ENCODE measurements around the gene ITIH2.

DNA sequence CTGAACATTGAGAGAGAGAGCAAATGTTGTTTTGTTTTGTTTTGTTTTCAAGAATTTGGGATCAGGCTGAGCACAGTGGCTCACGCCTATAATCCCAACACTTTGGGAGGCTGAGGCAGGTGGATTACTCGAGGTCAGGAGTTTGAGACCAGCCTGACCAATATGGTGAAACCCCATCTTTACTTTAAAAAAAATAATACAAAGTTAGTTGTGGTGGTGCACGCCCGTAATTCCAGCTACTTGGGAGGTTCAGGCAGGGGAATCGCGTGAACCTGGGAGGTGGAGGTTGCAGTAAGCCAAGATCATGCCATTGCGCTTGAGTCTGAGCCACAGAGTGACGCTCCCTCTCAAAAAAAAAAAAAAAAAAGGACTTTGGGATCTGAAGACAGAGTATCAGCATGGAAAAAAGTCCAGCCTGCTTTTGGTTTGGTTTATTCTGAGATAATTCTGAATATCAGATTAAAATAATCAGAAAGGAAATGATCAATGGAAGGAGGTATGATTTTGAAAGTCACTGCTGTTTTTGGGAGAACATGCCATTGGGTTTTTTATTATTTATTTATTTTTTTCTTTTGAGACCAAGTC, 1.9 kb upstream of the ITIH2 start:
- TF ChIP-seq, protein P1, sequence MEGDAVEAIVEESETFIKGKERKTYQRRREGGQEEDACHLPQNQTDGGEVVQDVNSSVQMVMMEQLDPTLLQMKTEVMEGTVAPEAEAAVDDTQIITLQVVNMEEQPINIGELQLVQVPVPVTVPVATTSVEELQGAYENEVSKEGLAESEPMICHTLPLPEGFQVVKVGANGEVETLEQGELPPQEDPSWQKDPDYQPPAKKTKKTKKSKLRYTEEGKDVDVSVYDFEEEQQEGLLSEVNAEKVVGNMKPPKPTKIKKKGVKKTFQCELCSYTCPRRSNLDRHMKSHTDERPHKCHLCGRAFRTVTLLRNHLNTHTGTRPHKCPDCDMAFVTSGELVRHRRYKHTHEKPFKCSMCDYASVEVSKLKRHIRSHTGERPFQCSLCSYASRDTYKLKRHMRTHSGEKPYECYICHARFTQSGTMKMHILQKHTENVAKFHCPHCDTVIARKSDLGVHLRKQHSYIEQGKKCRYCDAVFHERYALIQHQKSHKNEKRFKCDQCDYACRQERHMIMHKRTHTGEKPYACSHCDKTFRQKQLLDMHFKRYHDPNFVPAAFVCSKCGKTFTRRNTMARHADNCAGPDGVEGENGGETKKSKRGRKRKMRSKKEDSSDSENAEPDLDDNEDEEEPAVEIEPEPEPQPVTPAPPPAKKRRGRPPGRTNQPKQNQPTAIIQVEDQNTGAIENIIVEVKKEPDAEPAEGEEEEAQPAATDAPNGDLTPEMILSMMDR (IDR thresholded peaks at IDR 0.05), result no peak
- no peak for TF ChIP-seq POLR2A (IDR thresholded peaks at IDR 0.05)

Data from right lobe of liver (tissue), 4 donors.